ENCODE measurements around the gene JUN.

Gene JUN

DNA sequence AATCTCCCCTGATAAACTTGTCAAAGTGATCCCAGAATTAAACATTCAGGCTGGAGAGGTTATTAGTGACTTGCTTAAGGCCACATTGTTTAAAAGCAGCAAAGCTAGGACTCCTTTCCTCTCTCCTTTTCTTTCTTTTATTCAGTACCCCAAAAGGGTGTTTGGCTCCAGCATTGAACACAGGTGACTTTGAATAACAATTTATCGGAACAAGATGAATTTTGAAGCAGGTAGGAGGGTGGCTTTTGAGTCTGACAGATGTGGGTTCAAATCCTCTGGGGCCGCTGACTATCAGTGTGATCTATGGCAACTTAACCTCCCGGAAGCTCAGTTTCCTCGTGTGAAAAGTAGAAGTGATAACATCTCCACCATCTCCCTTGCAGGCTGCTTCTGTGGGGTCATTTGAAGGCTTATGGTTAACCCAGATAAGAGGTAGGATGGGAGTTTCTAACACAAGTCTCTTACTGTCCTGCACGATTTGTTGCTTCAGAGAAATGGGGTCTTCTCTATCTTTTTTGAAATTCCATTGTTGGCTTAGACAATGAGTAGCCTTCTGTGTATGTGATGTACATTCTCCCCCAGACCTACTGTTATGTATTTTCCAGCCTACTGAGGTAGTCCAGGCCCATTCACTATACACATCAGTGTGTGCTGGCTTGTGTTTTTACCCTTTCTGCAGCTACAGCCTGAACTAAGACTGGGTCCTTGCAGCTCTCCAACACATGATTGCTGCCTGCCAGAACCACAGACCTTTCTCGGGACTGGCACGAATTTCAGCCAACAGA, 29.0 kb downstream of the JUN start:
- DNase-seq, result no peak

GRCh38 chr1:58754073-58754613, 29.7 kb downstream of the JUN start:
- DNase-seq, result no peak

GRCh38 chr1:58753431-58753866, 30.4 kb downstream of the JUN start:
- DNase-seq, result no peak

GRCh38 chr1:58749646-58750045, 34.2 kb downstream of the JUN start:
- no peak for DNase-seq

DNA sequence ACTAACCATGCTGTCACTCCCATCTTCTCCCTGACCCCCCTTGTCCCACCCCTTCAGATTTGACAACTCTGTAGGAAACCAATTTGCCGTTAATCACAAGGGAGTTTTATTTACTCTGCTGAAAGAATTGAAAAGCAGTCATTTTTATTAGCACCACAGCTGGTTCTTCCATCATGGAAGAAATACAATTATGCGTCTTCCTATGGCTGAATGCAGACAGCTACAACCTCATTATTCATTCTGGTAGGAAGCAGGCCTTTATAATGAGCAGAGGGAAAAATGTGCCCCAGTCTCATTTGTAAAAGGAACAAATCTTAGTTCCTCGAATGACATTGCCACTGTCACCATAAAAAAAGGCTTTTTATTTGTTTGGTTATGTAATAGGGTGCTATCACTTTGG, 35.2 kb downstream of the JUN start:
- DNase-seq, result no peak

- no peak for DNase-seq
Measured at GRCh38 chr1:58746757-58747156, 37.1 kb downstream of the JUN start.

GRCh38 chr1:58746182-58746581, 37.7 kb downstream of the JUN start:
- DNase-seq, result no peak

DNA sequence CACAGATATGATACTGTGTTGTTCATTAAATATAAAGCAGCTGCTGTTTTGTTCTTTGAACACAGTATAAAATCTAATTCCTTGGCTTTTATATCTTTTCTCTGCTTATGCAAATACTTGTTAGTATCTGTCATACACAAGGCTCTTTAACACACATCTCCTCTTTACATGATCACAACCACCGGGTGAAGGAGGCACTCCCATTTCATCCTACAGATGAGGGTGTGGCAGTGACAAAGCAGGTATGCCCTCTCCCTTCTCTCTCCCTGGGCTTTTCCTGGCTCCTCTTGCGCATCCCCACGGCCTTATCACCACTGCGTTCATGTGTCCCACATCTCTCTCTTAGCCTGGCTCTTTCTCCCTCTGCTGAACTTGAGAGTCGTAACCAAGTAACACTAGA, 38.2 kb downstream of the JUN start:
- DNase-seq, result no peak

DNA sequence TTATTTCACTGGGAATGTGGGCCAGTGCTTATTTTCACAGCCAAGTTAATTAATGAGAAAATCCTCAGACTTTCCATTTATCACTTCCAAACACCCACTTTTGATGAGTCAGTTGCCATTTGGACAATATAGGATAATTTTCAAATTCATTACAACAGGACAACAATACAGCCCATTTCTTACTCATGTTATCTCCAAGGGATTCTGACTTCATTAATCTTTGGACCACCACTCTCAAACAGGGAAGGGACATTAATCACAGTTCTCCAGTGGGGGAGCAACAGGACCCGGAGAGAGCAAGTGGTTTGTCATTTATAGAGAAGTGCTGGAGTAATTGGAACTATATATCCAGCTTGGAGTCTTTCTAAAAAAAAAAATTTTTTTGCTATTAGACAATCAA, 38.7 kb downstream of the JUN start:
- DNase-seq, result no peak

DNA sequence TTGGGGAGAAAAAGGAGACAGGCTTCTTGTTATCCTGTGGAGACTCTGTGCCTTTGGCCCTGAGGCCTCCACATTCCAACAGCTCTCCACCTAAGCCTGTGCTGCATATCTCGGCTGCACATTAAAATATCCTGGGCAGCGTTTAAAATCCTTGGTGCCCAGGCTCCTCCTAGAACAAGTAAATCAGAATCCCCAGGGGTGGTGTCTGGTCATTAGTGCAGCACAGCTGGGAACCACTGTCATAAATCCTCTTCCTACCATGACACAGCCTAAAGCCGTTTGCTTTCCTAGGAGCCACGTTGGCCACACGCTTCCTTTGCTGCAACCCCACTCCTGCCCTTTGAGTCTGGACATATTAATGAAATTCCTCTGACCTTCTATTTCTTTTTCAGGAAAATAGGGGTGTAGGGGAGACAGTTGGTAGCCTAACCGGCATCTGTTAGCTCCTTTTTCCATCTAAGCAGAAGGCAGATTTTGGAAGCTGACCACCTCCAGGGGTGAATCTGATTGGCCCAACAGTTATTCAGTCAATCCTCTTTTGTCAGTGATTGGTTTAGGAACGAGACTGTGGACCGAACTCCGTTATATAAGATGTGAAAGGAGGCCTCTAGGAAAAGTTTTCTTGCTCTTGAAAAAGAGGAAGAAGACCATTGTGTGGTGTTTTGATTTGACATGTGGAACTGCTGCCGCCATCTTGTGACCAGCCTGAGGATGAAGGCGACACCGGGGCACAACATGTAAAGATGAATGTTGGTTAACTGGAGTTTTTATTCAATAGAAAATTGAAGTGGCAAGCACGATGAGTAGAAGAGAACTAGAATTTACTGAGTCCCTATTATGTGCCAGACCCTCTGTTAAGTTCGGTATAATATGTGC, 41.9 kb downstream of the JUN start:
- DNase-seq, result no peak

GRCh38 chr1:58739856-58740466, 43.9 kb downstream of the JUN start:
- peak in 1 of 2 donors; percentile 67 for DNase-seq

- DNase-seq, result no peak
Measured at GRCh38 chr1:58738876-58739275, 45.0 kb downstream of the JUN start.

DNA sequence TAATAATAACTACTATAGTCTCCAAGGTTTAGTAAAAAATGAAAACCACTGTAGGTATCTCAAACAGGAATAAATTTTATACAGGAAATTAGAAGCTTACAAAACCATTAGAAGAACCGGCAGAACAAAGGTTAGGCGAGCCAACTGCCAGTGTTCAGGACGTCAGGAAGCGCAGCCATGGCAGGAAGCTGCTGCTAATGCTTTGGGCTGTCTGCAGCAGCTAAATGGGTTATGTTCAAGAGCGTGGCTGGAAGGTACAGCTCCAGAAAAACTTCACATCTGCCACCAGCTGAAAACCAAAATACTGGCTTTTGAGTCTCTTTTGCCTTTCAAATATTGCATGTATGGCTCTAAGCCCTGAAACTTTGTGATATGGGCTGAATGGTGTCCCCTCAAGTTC, 48.3 kb downstream of the JUN start:
- no peak for DNase-seq

DNA sequence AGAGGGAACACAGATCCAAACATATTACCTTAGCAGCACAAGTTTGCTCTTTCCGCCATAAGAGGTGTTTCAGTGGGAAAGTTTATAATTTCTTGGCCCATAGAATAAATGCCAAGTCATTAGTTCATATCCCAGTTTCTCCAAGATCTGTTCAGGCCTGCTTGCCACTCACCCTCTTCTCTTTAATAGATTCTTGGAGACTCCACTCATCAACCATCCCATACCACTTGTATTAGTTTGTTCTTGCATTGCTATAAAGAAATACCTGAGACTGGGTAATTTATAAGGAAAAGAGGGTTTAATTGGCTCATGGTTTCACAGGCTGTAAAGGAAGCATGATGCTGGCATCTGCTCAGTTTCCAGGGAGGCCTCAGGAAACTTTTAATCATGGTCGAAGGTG, 49.2 kb downstream of the JUN start:
- no peak for DNase-seq

DNA sequence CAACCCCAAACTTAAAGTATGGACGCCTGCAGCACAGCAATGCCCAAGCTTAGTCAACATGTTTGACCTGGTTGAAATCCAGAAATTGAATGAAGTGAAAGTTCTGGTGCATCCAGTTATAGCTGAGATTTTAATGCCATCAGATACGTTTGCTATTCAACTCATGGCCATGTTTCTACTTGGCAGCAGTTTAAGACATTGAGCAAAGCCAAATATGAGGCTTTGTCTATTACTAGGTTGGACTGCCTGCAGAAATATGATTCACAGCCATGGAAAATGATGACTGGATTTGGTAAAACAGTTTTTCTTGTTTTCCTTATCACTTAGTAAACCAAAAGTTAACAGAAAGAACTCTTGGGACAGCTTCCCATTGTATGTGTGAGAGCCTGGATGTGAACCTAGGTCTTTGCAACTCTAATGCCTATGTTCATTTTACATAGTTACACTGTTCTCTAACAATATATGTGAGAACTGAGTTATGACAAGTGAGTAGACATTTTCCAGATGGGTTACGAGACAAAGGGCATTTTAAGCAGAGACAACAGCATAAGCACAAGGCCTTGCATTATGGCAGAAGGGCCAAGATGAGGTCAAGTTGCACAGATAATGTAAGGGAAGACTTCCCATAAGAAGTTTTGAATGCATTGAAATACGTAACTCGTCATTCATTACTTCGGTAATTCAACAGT, 51.6 kb downstream of the JUN start:
- no peak for DNase-seq
